Measurements from ENCODE around the gene TMPRSS3. TPM values are rescaled to one million over a fixed set of nuclear protein-coding genes. Genes with fewer than 3 reads are reported as not detected.

Gene TMPRSS3
- total and polyA plus RNA-seq, 2 of the 13 experiments (the other 11 are each of a cell fraction or from before 2014, with no cell fraction given), result 2.8 to 16.9 TPM

- ATAC-seq, result no peak
- intact Hi-C loops (cut with micrococcal nuclease; ENCODE audit: unreplicated experiment), result no loop called here
- TF ChIP-seq TRAFD1 (CRISPR knock-in tag; IDR thresholded peaks at IDR 0.05; ENCODE audit: borderline replicate concordance), result no peak
- no peak for TF ChIP-seq MTA3 (CRISPR knock-in tag; IDR thresholded peaks at IDR 0.05)
- TF ChIP-seq KDM4B (CRISPR knock-in tag; IDR thresholded peaks at IDR 0.05), result no peak
- TF ChIP-seq HOXA3 (CRISPR knock-in tag; IDR thresholded peaks at IDR 0.05), result no peak
- no peak for TF ChIP-seq ZNF317 (CRISPR knock-in tag; IDR thresholded peaks at IDR 0.05)
- TF ChIP-seq ZC3H4 (CRISPR knock-in tag; IDR thresholded peaks at IDR 0.05; ENCODE audit: borderline replicate concordance), result no peak
- no peak for TF ChIP-seq ZMYM2 (CRISPR knock-in tag; IDR thresholded peaks at IDR 0.05)
- no peak for TF ChIP-seq FOXA1 (IDR thresholded peaks at IDR 0.05)
- TF ChIP-seq FOXA1 (CRISPR knock-in tag; IDR thresholded peaks at IDR 0.05), result no peak
- no peak for TF ChIP-seq PHF5A (CRISPR knock-in tag; IDR thresholded peaks at IDR 0.05; ENCODE audit: low read depth, unreplicated experiment)
- TF ChIP-seq NFATC3 (CRISPR knock-in tag; IDR thresholded peaks at IDR 0.05), result no peak
- no peak for TF ChIP-seq TCF12 (IDR thresholded peaks at IDR 0.05)
- TF ChIP-seq TCF12 (CRISPR knock-in tag; IDR thresholded peaks at IDR 0.05), result no peak
- no peak for TF ChIP-seq ZSCAN5A (CRISPR knock-in tag; IDR thresholded peaks at IDR 0.05; ENCODE audit: borderline replicate concordance)
- Histone ChIP-seq H3K4me1 (ENCODE audit: insufficient read depth, low read length) (peaks cover 36% of the 10 kb centered on the region), H3K79me2 (ENCODE audit: insufficient read depth, low read length) (no peaks in the 10 kb centered on the region), H3K36me3 (replicated peaks in 1 of 2; ENCODE audit: control insufficient read depth in 1 of 2, insufficient read depth in 2 of 2, low read length in 2 of 2) (no peaks in the 10 kb centered on the region), H4K20me1 (ENCODE audit: insufficient read depth, low read length) (no peaks in the 10 kb centered on the region), H3K4me3 (replicated peaks in 1 of 3; ENCODE audit: insufficient read depth in 1 of 3, low read depth in 2 of 3, low read length in 3 of 3) (no peak overlapping the region), H3K9me3 (ENCODE audit: low read length) (peaks cover 9% of the 10 kb centered on the region), H3K4me2 (ENCODE audit: low read depth, low read length) (no peak overlapping the region), H3K27me3 (ENCODE audit: control insufficient read depth in 1 of 2, insufficient read depth in 2 of 2, low read length in 2 of 2) (peaks cover 0 to 2% of the 10 kb centered on the region in 2 experiments; a peak in 2 of 5 replicates), H3K9ac (ENCODE audit: insufficient read depth, low read depth, low read length) (no peak overlapping the region), H3K27ac (ENCODE audit: extremely low read length, insufficient read depth, low read length) (no peak overlapping the region), H2AFZ (ENCODE audit: low read length) (no peak overlapping the region)
- POLR2A ChIA-PET, result interaction anchor here (2.0 kb wide), 1 partner anchor 11 kb away, joined by 5 read pairs; no protein-coding TSS in a partner anchor
- no TSS peak for BruUV-seq (replicated peaks)
- in situ Hi-C loops (cut with HindIII; ENCODE audit: extremely low pct_ligation_motif_present, low pct_unique_long_range_greater_than_20kb), result no loop called here
- CTCF ChIA-PET (ENCODE audit: low intra/inter-chr PET ratio, low total read pairs), result no interaction called here
- FAIRE-seq, result no peak
- no peak for DNase-seq (ENCODE audit: low spot score)
- WGBS (ENCODE audit: low lambda C conversion rate), result 65% methylated on average over 4 of the region's 4 CpGs
Observed at GRCh38 chr21:42400525-42400924, 4.7 kb upstream of the TMPRSS3 start.

All from HepG2 (cell line).